CD8-positive, alpha-beta memory T cell (primary cell): ENCODE data around the gene COL25A1. TPM values are rescaled to one million over a fixed set of nuclear protein-coding genes. Genes with fewer than 3 reads are reported as not detected.
A peak's percentile ranks its signal among the peaks of the same experiment; 100 is the strongest.

Experiments used
- CTCF ChIA-PET: fragments of 350-600 bp; sonication (Branson Sonifier 250); formaldehyde crosslinking; loops from one replicate; lab custom pipeline; 2021; ENCODE audit warnings: antibody characterized with exemption; lab: Charles Lee
- POLR2A ChIA-PET: fragments of 350-600 bp; sonication (Branson Sonifier 250); formaldehyde crosslinking; loops from one replicate; lab custom pipeline; 2021; ENCODE audit warnings: antibody characterized with exemption; lab: Charles Lee
- DNase-seq, 5 donors: peaks; one replicate each; pipeline versions ENCODE4 v3.0.0 to v3.0.0-alpha.2; 2020 to 2022; ENCODE audit warnings: mixed read lengths in 1 of 5
- H3K27ac ChIP-seq: one replicate; pipeline ENCODE4 v1.7.0; 2013; ENCODE audit warnings: low read depth, mild to moderate bottlenecking, low read length, moderate library complexity
- H3K27me3 ChIP-seq: 2 replicates; pipeline ENCODE4 v1.7.0; 2013; ENCODE audit warnings: low read length, mild to moderate bottlenecking; ENCODE audit not compliant: insufficient read depth, poor library complexity, severe bottlenecking
- H3K36me3 ChIP-seq: 2 replicates; pipeline ENCODE4 v1.7.0; 2013; ENCODE audit warnings: mild to moderate bottlenecking, low read length, moderate library complexity; ENCODE audit not compliant: insufficient read depth
- H3K4me1 ChIP-seq: 2 replicates; pipeline ENCODE4 v1.7.0; 2013; ENCODE audit warnings: mild to moderate bottlenecking, low read length, moderate library complexity; ENCODE audit not compliant: insufficient read depth
- H3K4me3 ChIP-seq: 2 replicates; pipeline ENCODE4 v1.7.0; 2013; ENCODE audit warnings: mild to moderate bottlenecking, low read length
- H3K9me3 ChIP-seq: 2 replicates; pipeline ENCODE4 v1.7.0; 2013; ENCODE audit warnings: mild to moderate bottlenecking, low read length
- H3K27ac Mint-ChIP-seq, 8 donors: one replicate each; pipeline ENCODE4 v1.8.0; 2020 to 2021; ENCODE audit warnings: mixed read lengths in 8 of 8, mild to moderate bottlenecking in 6 of 8, inconsistent platforms in 3 of 8, moderate library complexity in 3 of 8
- H3K27me3 Mint-ChIP-seq, 2 donors: one replicate each; pipeline ENCODE4 v1.8.0; 2020 to 2021; ENCODE audit warnings: mixed read lengths in 2 of 2, mild to moderate bottlenecking in 1 of 2, moderate library complexity in 1 of 2
- H3K36me3 Mint-ChIP-seq, 3 donors: one replicate each; pipeline ENCODE4 v1.8.0; 2020 to 2021; ENCODE audit warnings: mixed read lengths in 3 of 3, inconsistent platforms in 1 of 3, mild to moderate bottlenecking in 1 of 3
- H3K4me1 Mint-ChIP-seq, 3 donors: one replicate each; pipeline ENCODE4 v1.8.0; 2020 to 2021; ENCODE audit warnings: mixed read lengths in 3 of 3, inconsistent platforms in 1 of 3, mild to moderate bottlenecking in 1 of 3
- H3K4me3 Mint-ChIP-seq, 7 donors: one replicate each; pipeline ENCODE4 v1.8.0; 2020 to 2021; ENCODE audit warnings: mixed read lengths in 7 of 7, mild to moderate bottlenecking in 6 of 7, moderate library complexity in 4 of 7, inconsistent platforms in 2 of 7
- H3K9me3 Mint-ChIP-seq, 5 donors: one replicate each; pipeline ENCODE4 v1.8.0; 2020 to 2022; ENCODE audit warnings: mixed read lengths in 5 of 5, mild to moderate bottlenecking in 3 of 5, moderate library complexity in 2 of 5, inconsistent platforms in 1 of 5
- polyA plus RNA-seq: library from polyadenylated mRNA; unstranded; fragments of 300-500 nt; fragmentation: Illumina TruSeq; gene quantifications from one replicate; pipeline ENCODE4 v1.2.3, GENCODE V29; 2021
- total RNA-seq, 2 experiments: library from RNA; stranded (reverse); gene quantifications; one replicate each; pipeline ENCODE4 v1.2.3, GENCODE V29; 2021

COL25A1 gene
- total and polyA plus RNA-seq, 3 experiments from 2014 or later: not detected

- Histone ChIP-seq H3K27me3 (no peaks in the 10 kb centered on the region), H3K9me3 (no peaks in the 10 kb centered on the region), H3K27ac (no peak overlapping the region), H3K36me3 (no peaks in the 10 kb centered on the region), H3K4me3 (no peak overlapping the region), H3K4me1 (no peaks in the 10 kb centered on the region)
- no peak for DNase-seq
- H3K4me3 Mint-ChIP-seq: no peak overlapping the region
- H3K27ac Mint-ChIP-seq: no peak overlapping the region
- CTCF ChIA-PET: no interaction called here
- peaks cover 2 to 16% of the 10 kb centered on the region in 2 donors for H3K27me3 Mint-ChIP-seq
- POLR2A ChIA-PET: no interaction called here
- no peaks in the 10 kb centered on the region for H3K36me3 Mint-ChIP-seq
- H3K4me1 Mint-ChIP-seq: no peaks in the 10 kb centered on the region
- H3K9me3 Mint-ChIP-seq: no peaks in the 10 kb centered on the region
These were observed 73.4 kb downstream of the COL25A1 start for GRCh38 chr4:109229028-109229427.

GRCh38 chr4:109218288-109218687, 84.2 kb downstream of the COL25A1 start:
- no peak overlapping the region for H3K27ac Mint-ChIP-seq
- ChIA-PET CTCF (no interaction called here), POLR2A (no interaction called here)
- peaks cover 6 to 23% of the 10 kb centered on the region in 2 donors for H3K27me3 Mint-ChIP-seq
- H3K4me3 Mint-ChIP-seq: no peak overlapping the region
- H3K4me1 Mint-ChIP-seq: no peaks in the 10 kb centered on the region
- H3K4me3 ChIP-seq: no peak overlapping the region
- no peak overlapping the region for H3K27ac ChIP-seq
- no peaks in the 10 kb centered on the region for H3K36me3 ChIP-seq
- no peaks in the 10 kb centered on the region for H3K36me3 Mint-ChIP-seq
- no peaks in the 10 kb centered on the region for H3K4me1 ChIP-seq
- H3K9me3 Mint-ChIP-seq: no peaks in the 10 kb centered on the region
- peaks cover 4% of the 10 kb centered on the region for H3K27me3 ChIP-seq
- DNase-seq: no peak
- no peaks in the 10 kb centered on the region for H3K9me3 ChIP-seq

DNA sequence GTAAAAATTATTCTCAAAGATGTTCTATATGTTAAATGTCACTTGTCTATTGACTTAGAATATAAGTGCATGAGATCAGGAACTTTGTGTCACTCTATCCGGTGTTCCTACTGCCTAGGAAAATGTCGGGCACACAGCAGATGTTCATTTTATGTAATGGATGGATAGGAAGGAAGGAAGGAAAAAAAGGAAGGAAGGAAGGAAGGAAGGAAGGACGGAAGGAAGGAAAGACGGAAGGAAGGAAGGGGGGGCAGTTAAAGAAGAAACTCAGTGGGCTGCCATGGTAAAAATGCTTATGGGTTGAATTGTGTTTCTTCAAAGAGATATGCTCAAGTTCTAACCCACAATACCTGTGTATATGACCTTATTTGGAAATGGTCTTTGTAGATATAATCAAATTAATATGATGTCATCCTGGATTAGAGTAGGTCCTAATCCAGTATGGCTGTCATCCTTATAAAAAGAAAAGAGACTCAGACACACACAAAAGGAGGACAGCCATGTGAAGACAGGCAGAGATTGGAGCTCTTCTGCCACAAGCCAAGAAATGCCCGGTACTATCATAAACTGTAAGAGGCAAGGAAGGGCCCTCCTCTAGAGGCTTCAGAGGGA, 86.3 kb downstream of the COL25A1 start:
- Mint-ChIP-seq H3K36me3 (no peaks in the 10 kb centered on the region), H3K4me1 (no peaks in the 10 kb centered on the region), H3K9me3 (no peaks in the 10 kb centered on the region), H3K27me3 (peaks cover 6 to 20% of the 10 kb centered on the region in 2 donors), H3K27ac (no peak overlapping the region), H3K4me3 (no peak overlapping the region)
- Histone ChIP-seq H3K27ac (no peak overlapping the region), H3K4me1 (no peaks in the 10 kb centered on the region), H3K9me3 (no peaks in the 10 kb centered on the region), H3K36me3 (no peaks in the 10 kb centered on the region), H3K27me3 (peaks cover 4% of the 10 kb centered on the region), H3K4me3 (no peak overlapping the region)
- ChIA-PET CTCF (no interaction called here), POLR2A (no interaction called here)
- no peak for DNase-seq

- Histone ChIP-seq H3K9me3 (no peaks in the 10 kb centered on the region), H3K4me3 (no peak overlapping the region), H3K27ac (no peak overlapping the region), H3K27me3 (peaks cover 4% of the 10 kb centered on the region), H3K36me3 (no peaks in the 10 kb centered on the region), H3K4me1 (no peaks in the 10 kb centered on the region)
- peaks cover 8 to 20% of the 10 kb centered on the region in 2 donors for H3K27me3 Mint-ChIP-seq
- no peaks in the 10 kb centered on the region for H3K36me3 Mint-ChIP-seq
- H3K4me1 Mint-ChIP-seq: no peaks in the 10 kb centered on the region
- ChIA-PET CTCF (no interaction called here), POLR2A (no interaction called here)
- H3K9me3 Mint-ChIP-seq: no peaks in the 10 kb centered on the region
- no peak for DNase-seq
- no peak overlapping the region for H3K4me3 Mint-ChIP-seq
- no peak overlapping the region for H3K27ac Mint-ChIP-seq
These were observed 87.0 kb downstream of the COL25A1 start for GRCh38 chr4:109215506-109215905.

- Mint-ChIP-seq H3K27me3 (peaks cover 8 to 16% of the 10 kb centered on the region in 2 donors), H3K9me3 (no peaks in the 10 kb centered on the region), H3K4me1 (no peaks in the 10 kb centered on the region), H3K27ac (no peak overlapping the region), H3K36me3 (no peaks in the 10 kb centered on the region), H3K4me3 (no peak overlapping the region)
- ChIA-PET POLR2A (no interaction called here), CTCF (no interaction called here)
- H3K9me3 ChIP-seq: no peaks in the 10 kb centered on the region
- H3K36me3 ChIP-seq: no peaks in the 10 kb centered on the region
- peaks cover 4% of the 10 kb centered on the region for H3K27me3 ChIP-seq
- H3K27ac ChIP-seq: no peak overlapping the region
- DNase-seq: no peak
- no peaks in the 10 kb centered on the region for H3K4me1 ChIP-seq
- H3K4me3 ChIP-seq: no peak overlapping the region
These were observed 87.7 kb downstream of the COL25A1 start for GRCh38 chr4:109214622-109215301.

- Histone ChIP-seq H3K9me3 (no peaks in the 10 kb centered on the region), H3K36me3 (no peaks in the 10 kb centered on the region), H3K4me3 (no peak overlapping the region), H3K27ac (no peak overlapping the region), H3K4me1 (no peaks in the 10 kb centered on the region), H3K27me3 (no peaks in the 10 kb centered on the region)
- peak overlapping the region in 1 of 8 donors; percentile 47 for H3K27ac Mint-ChIP-seq
- POLR2A ChIA-PET: no interaction called here
- no peak for DNase-seq
- H3K9me3 Mint-ChIP-seq: no peaks in the 10 kb centered on the region
- H3K36me3 Mint-ChIP-seq: no peaks in the 10 kb centered on the region
- H3K4me1 Mint-ChIP-seq: no peaks in the 10 kb centered on the region
- CTCF ChIA-PET: no interaction called here
- no peak overlapping the region for H3K4me3 Mint-ChIP-seq
- peaks cover 3 to 4% of the 10 kb centered on the region in 2 donors for H3K27me3 Mint-ChIP-seq
These were observed 89.4 kb downstream of the COL25A1 start for GRCh38 chr4:109213056-109213455.

- no peak overlapping the region for H3K4me3 ChIP-seq
- no peaks in the 10 kb centered on the region for H3K4me1 ChIP-seq
- ChIA-PET CTCF (no interaction called here), POLR2A (no interaction called here)
- H3K27me3 ChIP-seq: no peaks in the 10 kb centered on the region
- H3K4me1 Mint-ChIP-seq: no peaks in the 10 kb centered on the region
- H3K27ac ChIP-seq: no peak overlapping the region
- no peaks in the 10 kb centered on the region for H3K36me3 Mint-ChIP-seq
- no peaks in the 10 kb centered on the region for H3K9me3 ChIP-seq
- no peak overlapping the region for H3K4me3 Mint-ChIP-seq
- H3K9me3 Mint-ChIP-seq: no peaks in the 10 kb centered on the region
- no peaks in the 10 kb centered on the region for H3K36me3 ChIP-seq
- H3K27ac Mint-ChIP-seq: no peak overlapping the region
- DNase-seq: no peak
- peaks cover 0 to 3% of the 10 kb centered on the region in 2 donors for H3K27me3 Mint-ChIP-seq
These were observed 90.8 kb downstream of the COL25A1 start for GRCh38 chr4:109211671-109212070.

DNA sequence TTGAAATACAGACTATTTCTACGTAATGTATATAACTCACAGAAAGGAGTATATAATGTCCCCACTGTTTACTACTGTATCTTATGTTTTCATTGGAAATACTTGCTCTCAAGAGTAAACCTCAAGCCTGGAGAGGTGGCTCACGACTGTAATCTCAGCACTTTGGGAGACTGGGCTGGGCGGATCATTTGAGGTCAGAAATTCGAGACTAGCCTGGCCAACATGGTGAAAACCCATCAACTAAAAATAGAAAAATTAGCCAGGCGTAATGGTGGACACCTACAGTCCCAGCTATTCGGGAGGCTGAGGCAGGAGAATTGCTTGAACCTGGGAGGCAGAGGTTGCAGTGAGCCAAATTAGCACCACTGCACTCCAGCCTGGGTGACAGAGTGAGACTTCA, 92.8 kb downstream of the COL25A1 start:
- H3K36me3 Mint-ChIP-seq: no peaks in the 10 kb centered on the region
- H3K4me3 Mint-ChIP-seq: no peak overlapping the region
- H3K4me1 Mint-ChIP-seq: no peaks in the 10 kb centered on the region
- peaks cover 2 to 4% of the 10 kb centered on the region in 2 donors for H3K27me3 Mint-ChIP-seq
- H3K36me3 ChIP-seq: no peaks in the 10 kb centered on the region
- POLR2A ChIA-PET: no interaction called here
- H3K9me3 ChIP-seq: no peaks in the 10 kb centered on the region
- no peak overlapping the region for H3K27ac Mint-ChIP-seq
- no peak overlapping the region for H3K4me3 ChIP-seq
- H3K27me3 ChIP-seq: no peaks in the 10 kb centered on the region
- DNase-seq: no peak
- H3K4me1 ChIP-seq: no peaks in the 10 kb centered on the region
- H3K9me3 Mint-ChIP-seq: no peaks in the 10 kb centered on the region
- no peak overlapping the region for H3K27ac ChIP-seq
- CTCF ChIA-PET: no interaction called here
